Muscle layer of colon (tissue), 2 donors: ENCODE data around the gene SNAP47.
A peak's percentile ranks its signal among the peaks of the same experiment; 100 is the strongest.

Experiments
- H3K27ac ChIP-seq: one replicate; pipeline ENCODE4 v1.7.0; 2013; ENCODE audit warnings: low read depth, mild to moderate bottlenecking, low read length, moderate library complexity
- H3K27me3 ChIP-seq, 2 donors: one replicate each; pipeline ENCODE4 v1.7.0; 2013; ENCODE audit warnings: low read length in 2 of 2, mild to moderate bottlenecking in 2 of 2; ENCODE audit not compliant: insufficient read depth in 2 of 2, control insufficient read depth in 1 of 2
- H3K36me3 ChIP-seq: one replicate; pipeline ENCODE4 v1.7.0; 2013; ENCODE audit warnings: mild to moderate bottlenecking, low read length; ENCODE audit not compliant: insufficient read depth
- H3K4me1 ChIP-seq: one replicate; pipeline ENCODE4 v1.7.0; 2013; ENCODE audit warnings: mild to moderate bottlenecking, low read length; ENCODE audit not compliant: insufficient read depth
- H3K4me3 ChIP-seq, 2 donors: one replicate each; pipeline ENCODE4 v1.7.0; 2013; ENCODE audit warnings: low read length in 2 of 2, low read depth in 1 of 2, mild to moderate bottlenecking in 1 of 2, moderate library complexity in 1 of 2
- H3K9ac ChIP-seq: one replicate; pipeline ENCODE4 v1.7.0; 2013; ENCODE audit warnings: low read length
- H3K9me3 ChIP-seq: one replicate; pipeline ENCODE4 v1.7.0; 2013; ENCODE audit warnings: mild to moderate bottlenecking, low read length
- donor health status: abdominal sarcoma.
- donor health status: Adenocarcinoma of cecum.

The SNAP47 gene

DNA sequence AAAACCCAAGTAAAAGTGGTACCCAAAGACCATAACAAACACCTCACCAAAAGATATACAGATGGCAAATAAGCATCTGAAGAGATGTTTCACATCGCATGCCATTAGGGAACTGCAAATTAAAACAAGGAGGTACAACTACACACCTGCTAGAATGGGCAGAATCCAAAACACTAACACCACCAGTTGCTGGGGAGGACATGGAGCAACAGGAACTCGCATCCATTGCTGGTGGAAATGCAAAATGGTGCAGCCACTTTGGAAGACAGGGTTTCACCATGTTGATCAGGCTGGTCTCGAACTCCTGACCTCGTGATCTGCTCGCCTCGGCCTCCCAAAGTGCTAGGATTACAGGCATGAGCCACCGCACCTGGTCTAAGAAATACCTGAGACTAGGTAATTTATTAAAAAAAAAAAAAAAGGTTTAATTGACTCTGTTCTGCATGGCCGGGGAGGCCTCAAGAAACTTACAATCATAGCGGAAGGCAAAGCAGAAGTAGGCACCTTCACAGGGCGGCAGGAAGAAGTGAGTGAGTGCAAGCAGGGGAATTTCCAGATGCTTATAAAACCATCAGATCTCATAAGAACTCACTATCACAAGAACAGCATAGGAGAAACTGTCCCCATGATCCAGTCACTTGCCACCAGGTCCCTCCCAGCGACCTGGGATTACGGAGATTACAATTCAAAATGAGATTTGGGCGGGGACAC, 50.0 kb downstream of the SNAP47 start:
- H3K9ac ChIP-seq, result no peak overlapping the region
- H3K27me3 ChIP-seq, result no peaks in the 10 kb centered on the region
- H3K4me3 ChIP-seq, result no peak overlapping the region

DNA sequence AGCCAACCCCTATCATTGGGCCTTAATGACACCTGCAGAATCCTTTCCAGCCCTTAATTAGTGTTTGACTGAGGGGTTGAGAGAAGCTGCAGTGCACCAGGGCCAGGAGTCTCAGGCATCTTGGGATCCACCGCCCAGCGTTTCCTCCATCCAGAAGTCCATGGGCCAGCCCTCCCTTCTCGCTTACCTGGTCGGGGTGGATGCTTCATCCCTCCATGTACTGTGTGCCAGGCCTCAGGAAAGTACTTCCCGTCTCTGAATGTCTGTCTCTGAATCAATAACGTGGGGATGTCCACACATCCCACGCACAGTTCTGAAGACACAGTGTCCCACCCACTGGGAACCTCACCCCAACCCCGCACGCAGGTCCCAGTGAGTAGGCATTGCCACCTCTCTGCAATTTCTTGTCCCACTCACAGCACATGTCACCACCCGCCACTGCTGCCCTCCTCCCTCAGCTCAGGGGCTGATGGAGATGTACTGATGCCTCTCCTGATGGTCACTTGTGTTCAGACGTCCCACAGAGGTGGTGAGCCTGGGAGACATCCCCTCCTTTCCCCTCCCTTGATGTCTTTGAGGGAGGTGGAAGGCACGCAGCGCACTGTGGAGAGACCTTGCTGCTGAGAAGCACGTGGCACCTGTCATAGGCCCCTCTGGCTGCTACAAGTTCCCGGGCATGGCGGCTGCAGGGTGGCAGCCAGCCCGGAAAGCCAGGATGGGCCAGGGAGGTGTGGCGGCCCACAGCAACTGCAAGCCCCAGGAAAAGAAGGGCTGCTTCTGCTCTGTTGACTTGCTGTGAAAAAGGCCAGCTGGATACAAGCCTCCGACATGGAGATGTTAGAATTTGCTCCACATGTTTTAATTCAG, 50.8 kb downstream of the SNAP47 start:
- Histone ChIP-seq H3K9me3 (no peaks in the 10 kb centered on the region), H3K36me3 (peaks cover 7% of the 10 kb centered on the region), H3K27me3 (no peaks in the 10 kb centered on the region), H3K9ac (no peak overlapping the region), H3K4me1 (peaks cover 17% of the 10 kb centered on the region), H3K27ac (no peak overlapping the region), H3K4me3 (no peak overlapping the region)

More for the DNA sequence above, 50.0 kb downstream of the SNAP47 start:
- peaks cover 13% of the 10 kb centered on the region for H3K36me3 ChIP-seq
- H3K27ac ChIP-seq, result no peak overlapping the region
- peaks cover 17% of the 10 kb centered on the region for H3K4me1 ChIP-seq
- H3K9me3 ChIP-seq, result no peaks in the 10 kb centered on the region

DNA sequence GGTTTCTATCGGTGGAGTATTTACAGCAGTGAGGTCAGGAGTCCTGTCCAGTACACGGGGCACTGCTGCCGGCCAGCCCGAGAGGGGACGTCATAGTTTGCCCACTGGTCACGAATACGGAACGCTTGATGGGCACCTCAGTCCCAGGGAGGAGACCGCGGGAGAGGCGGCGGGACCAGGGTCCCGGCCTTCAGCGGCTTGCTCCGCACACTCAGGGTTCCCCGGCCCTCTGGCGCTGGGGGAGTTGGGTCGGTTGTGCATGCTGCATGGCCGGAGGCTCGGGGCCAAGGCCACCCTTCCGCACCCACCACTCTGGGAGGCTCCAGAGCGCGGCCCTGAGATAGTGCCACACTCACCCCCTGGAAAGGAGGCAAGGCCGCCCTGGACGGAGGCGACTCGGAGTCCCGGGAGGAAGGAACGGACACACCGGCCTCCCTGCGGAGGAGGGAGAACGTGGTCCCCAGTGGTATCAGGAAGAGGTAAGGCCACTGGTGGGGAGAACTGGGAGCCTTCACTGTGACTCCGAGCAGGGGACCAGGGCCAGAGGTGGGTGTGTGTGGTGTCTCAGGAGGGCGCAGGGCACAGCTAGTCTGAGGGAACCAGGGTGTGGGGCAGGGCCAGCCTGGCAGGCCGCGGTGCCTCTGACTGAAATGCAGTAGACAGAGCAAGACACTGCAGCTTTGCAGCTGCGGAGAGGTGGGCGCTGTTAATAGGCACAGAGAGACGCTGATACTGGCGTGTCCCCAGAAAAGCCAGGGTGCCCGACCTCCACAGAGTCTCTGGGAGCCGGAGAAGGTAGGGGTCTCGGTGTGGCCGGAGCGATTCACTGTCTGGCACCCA, 51.7 kb downstream of the SNAP47 start:
- no peaks in the 10 kb centered on the region for H3K27me3 ChIP-seq
- H3K9ac ChIP-seq, result peak overlapping the region; percentile 60
- H3K9me3 ChIP-seq, result no peaks in the 10 kb centered on the region
- peaks cover 17% of the 10 kb centered on the region for H3K4me1 ChIP-seq
- peak overlapping the region; percentile 66 to 85 for H3K4me3 ChIP-seq
- H3K27ac ChIP-seq, result peak overlapping the region; percentile 73
- H3K36me3 ChIP-seq, result peaks cover 6% of the 10 kb centered on the region

DNA sequence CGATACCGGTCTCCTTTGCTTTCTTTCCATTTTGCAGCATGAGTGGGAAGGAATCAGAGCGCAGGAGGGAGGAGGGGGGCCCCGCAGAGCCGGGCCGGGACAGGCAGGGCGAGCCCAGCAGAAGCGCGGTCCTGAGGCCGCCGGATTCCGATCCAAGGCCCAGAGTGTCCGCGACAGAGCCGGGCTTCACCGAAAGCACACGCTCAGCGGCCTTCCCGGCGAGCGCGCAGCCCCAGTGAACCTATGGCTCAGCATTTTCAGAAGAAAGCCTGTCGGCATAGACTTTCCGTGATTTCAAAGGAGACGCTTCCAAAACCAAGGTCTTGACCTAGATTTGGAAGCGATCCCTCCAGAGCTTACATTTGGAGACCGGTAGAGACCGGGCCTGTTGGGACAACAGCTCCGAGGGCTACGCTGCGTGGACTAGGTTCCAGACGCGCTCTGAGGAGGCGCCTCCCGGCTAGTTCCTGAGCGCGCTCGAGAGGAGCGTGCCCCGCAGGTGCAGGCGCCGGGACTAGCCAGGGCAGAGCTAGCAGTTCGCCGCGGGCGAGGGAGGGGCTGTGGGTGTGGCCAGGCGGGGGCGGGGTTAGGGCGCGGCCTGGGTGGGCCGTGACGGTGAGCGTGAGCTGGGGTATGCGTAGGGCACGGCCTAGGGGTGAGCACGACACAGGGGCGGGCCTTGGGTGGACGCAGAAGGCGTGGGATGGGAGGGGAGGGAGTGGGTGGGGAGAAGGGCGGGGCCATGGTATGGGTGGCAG, 52.5 kb downstream of the SNAP47 start:
- Histone ChIP-seq H3K9ac (peak overlapping the region; percentile 60), H3K4me1 (peaks cover 17% of the 10 kb centered on the region), H3K27ac (peak overlapping the region; percentile 73), H3K36me3 (no peaks in the 10 kb centered on the region), H3K9me3 (no peaks in the 10 kb centered on the region), H3K4me3 (peak overlapping the region; percentile 66 to 85), H3K27me3 (no peaks in the 10 kb centered on the region)

DNA sequence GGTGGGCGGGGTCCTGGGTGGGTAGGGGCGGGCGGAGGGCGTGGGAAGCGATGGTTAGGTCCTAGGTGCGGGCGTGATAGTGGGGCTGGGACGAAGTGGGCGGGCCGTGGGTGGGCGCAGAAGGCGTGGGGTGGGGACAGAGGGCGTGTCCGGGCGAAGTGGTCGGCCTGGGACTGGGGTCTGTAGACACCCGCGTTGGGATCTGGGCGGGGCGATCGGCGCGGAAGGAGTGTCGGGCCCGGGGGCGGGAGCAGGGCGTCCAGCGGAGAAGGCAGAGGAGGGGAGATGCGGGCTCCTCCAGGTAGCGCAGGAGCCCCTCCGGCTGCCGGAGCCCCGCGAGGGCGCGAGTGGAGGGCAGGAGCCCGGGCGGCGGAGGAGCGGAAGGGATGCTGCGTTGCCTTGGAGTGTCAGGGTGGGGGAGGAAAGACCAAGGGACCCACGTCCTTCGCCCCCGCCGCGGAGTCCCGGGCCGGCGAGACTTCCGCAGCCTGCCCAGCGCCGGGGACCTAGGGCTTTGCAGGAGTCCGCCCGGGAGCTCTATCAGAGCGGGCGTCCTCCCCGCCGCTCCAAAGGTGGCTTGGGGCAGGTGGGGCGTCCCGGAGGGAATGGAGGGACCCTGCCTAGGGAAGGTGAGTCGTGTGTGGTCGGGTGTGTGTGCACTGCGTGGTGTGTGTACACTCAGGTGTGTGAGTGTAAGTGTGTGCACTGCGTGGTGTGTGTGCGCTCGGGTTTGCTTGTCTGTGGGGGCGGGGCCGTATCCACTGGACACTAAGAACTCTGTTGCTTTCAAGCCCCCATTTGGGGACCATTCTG, 53.2 kb downstream of the SNAP47 start:
- H3K4me3 ChIP-seq, result peak overlapping the region; percentile 52
- no peaks in the 10 kb centered on the region for H3K36me3 ChIP-seq
- peaks cover 17% of the 10 kb centered on the region for H3K4me1 ChIP-seq
- no peak overlapping the region for H3K9ac ChIP-seq
- no peaks in the 10 kb centered on the region for H3K9me3 ChIP-seq
- H3K27ac ChIP-seq, result peak overlapping the region; percentile 19
- H3K27me3 ChIP-seq, result no peaks in the 10 kb centered on the region

DNA sequence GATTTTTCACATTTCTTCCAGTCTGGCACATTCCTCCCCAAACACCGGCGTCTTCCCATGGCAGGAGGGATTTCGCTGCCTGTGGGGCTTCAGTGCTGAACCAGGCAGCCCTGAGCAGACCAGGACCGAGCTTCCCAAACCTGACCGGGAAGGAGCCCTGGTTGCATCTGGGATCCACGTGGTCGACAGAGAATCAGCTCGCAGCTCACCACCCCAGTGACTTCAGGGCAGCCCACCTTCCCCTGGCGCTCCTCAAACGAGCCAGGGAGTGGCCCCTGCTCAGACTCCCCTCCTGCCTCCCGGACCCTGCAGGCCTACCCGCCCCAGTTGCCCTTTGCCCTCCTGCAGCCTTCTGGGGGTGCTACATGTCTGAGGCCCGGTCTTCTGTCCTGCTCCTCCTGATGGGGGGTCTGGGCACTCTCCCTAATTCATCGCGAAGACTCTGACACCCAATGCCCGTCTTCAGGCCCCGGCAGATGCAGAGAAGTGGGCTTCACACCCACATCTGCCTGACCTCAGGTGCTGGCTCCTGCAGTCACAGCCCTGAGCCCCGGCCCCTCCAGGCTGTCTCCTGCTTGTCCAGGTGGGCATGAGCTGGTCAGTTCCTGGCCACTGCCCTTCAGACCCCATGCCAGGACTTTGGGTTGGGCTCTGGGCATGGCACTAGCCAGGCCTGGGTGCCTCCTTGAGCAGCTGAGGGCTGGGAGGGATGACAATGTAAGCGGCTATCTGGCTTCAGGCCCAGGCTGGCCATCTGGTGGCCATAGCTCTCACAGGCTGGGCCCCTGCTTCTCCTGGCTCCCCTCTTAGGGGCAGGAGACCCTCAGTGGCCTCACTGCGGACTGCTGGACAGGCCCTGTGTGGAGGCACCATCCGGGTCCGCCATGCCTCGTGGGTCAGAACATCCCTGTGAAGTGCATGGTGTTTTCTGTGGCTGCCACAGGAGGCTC, 54.1 kb downstream of the SNAP47 start:
- Histone ChIP-seq H3K27me3 (no peaks in the 10 kb centered on the region), H3K9ac (no peak overlapping the region), H3K4me3 (peak overlapping the region in 1 of 2 donors; percentile 52), H3K36me3 (no peaks in the 10 kb centered on the region), H3K4me1 (peaks cover 26% of the 10 kb centered on the region), H3K9me3 (no peaks in the 10 kb centered on the region), H3K27ac (peak overlapping the region; percentile 19)

DNA sequence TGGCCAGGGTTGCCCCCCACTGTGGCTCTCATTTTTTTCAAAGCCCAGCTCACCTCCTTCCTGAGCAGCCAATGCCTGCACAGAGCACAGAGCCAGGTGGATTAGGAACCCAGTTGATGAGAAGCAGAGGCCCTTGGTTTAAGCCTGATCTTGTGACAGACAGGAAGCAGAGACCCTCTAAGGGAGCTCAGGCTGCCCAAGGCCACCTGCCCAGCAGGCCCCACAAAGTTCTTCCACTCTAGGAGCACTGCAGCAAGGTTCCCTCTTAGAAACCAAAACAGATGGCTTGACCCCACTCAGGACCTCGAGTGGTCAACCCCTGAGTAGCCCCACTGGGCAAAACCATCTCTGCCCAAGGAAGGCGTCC, 54.8 kb downstream of the SNAP47 start:
- no peak overlapping the region for H3K4me3 ChIP-seq
- H3K9ac ChIP-seq, result no peak overlapping the region
- H3K27me3 ChIP-seq, result no peaks in the 10 kb centered on the region
- H3K27ac ChIP-seq, result no peak overlapping the region
- H3K36me3 ChIP-seq, result no peaks in the 10 kb centered on the region
- H3K9me3 ChIP-seq, result no peaks in the 10 kb centered on the region
- H3K4me1 ChIP-seq, result peaks cover 31% of the 10 kb centered on the region

DNA sequence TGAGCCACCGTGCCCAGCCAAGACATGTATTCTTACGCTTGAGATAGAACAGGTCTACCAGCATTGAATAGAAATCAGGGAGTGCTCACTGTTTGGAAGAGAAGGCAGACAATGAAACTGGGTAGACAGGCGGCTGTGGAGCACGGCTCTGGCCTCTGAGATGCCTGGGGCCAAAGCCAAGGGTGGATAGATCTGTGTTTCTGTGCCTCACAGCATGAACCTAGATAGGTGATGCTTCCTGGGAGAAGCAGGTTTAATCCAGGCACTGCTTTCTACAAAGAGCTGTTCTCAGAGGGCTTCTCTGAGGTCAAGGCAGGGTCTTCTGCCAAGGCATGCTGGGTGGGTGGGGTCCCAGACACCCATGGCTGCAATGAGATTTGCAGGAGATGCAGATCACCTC, 55.6 kb downstream of the SNAP47 start:
- no peaks in the 10 kb centered on the region for H3K36me3 ChIP-seq
- H3K27me3 ChIP-seq, result no peaks in the 10 kb centered on the region
- no peak overlapping the region for H3K9ac ChIP-seq
- H3K27ac ChIP-seq, result no peak overlapping the region
- H3K4me1 ChIP-seq, result peaks cover 31% of the 10 kb centered on the region
- no peaks in the 10 kb centered on the region for H3K9me3 ChIP-seq
- no peak overlapping the region for H3K4me3 ChIP-seq

DNA sequence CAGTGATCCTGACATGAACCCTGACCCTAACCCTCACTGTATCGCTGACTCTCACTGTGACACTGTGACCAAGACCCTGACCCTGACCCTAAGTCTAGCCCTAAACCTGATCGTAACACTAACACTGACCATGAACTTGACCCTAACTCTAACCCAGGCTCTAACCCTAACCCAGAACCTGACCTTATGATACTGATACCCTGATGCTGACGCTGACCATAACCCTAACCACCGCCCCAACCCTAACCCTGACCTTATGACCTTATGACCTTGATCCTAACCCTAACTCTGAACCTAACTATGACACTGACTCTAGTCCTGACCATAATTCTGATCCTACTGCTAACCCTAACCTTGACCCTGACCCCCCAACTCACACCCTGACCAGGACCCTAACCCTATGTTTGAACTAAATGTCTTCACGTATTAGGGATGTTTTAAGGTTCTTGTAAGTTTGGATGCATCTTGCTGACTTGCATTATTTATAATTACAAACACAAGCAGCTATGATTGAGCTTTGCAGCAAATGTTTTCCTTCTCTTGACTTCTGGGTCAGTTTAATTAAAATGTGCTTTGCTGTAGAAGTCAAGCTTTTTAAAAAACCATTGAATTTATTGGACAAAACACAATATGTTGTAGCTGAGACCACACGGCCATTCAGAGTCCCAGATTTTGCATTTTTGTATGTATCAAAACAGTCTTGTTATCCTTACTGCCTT, 56.3 kb downstream of the SNAP47 start:
- no peak overlapping the region for H3K9ac ChIP-seq
- no peak overlapping the region for H3K4me3 ChIP-seq
- H3K27ac ChIP-seq, result no peak overlapping the region
- H3K9me3 ChIP-seq, result no peaks in the 10 kb centered on the region
- H3K27me3 ChIP-seq, result no peaks in the 10 kb centered on the region
- peaks cover 27% of the 10 kb centered on the region for H3K4me1 ChIP-seq
- H3K36me3 ChIP-seq, result no peaks in the 10 kb centered on the region
